BJ (cell line): ENCODE data around the gene ACVR1B. TPM values are rescaled to one million over a fixed set of nuclear protein-coding genes. Genes with fewer than 3 reads are reported as not detected.
A peak's percentile ranks its signal among the peaks of the same experiment; 100 is the strongest.

ENCODE experiments used
- CTCF ChIA-PET: fragments of 350-600 bp; formaldehyde crosslinking; extraction: SDS; loops from one replicate; lab custom pipeline; 2021; ENCODE audit warnings: antibody characterized with exemption, inconsistent platforms; lab: Yijun Ruan, JAX
- POLR2A ChIA-PET: fragments of 300-600 bp; sonication (Branson Sonifier 250); formaldehyde crosslinking; extraction: SDS; loops from one replicate; lab custom pipeline; 2021; ENCODE audit warnings: antibody characterized with exemption; lab: Charles Lee
- DNase-seq: peaks from one replicate; pipeline ENCODE4 v3.0.0-alpha.2; 2011; ENCODE audit warnings: low read depth
- H3K27me3 ChIP-seq: 2 replicates; pipeline ENCODE4 v1.6.0; 2011; ENCODE audit warnings: low read length; ENCODE audit not compliant: control insufficient read depth, insufficient read depth
- H3K36me3 ChIP-seq: 2 replicates; pipeline ENCODE4 v1.5.1; 2011; ENCODE audit warnings: low read length; ENCODE audit not compliant: control insufficient read depth, insufficient read depth
- H3K4me3 ChIP-seq: 2 replicates; pipeline ENCODE4 v1.5.1; 2011; ENCODE audit warnings: low read depth, mild to moderate bottlenecking, control low read depth, low read length
- CTCF ChIP-seq: IDR thresholded peaks from 2 replicates; pipeline ENCODE4 v1.5.1; 2011; ENCODE audit warnings: low read depth, mild to moderate bottlenecking, control low read depth, inconsistent platforms, low read length, moderate library complexity; ENCODE audit not compliant: insufficient read depth
- polyA plus RNA-seq: library from polyadenylated mRNA; depleted of rRNA; stranded (reverse); fragments of >200 nt; gene quantifications from 2 replicates; pipeline ENCODE4 v1.2.3, GENCODE V29; 2011

ACVR1B gene
- polyA plus RNA-seq, 1 experiment, result 12.9 TPM

- Histone ChIP-seq H3K36me3 (no peaks in the 10 kb centered on the region), H3K4me3 (no peak overlapping the region), H3K27me3 (peaks cover 6% of the 10 kb centered on the region; the same call in 1 of the 2 replicates)
- no peak for DNase-seq
- CTCF ChIA-PET, result interaction anchor here (1.0 to 17.0 kb wide), 14 partner anchors 11 to 141 kb away, joined by 3 to 674 read pairs (median 6); no protein-coding TSS in a partner anchor
- TF ChIP-seq CTCF, result no peak
- POLR2A ChIA-PET, result no interaction called here
Measured at GRCh38 chr12:52005218-52005902, 53.9 kb downstream of the ACVR1B start.

GRCh38 chr12:52005903-52006703, 54.6 kb downstream of the ACVR1B start:
- Histone ChIP-seq H3K4me3 (peak overlapping the region; percentile 55), H3K36me3 (no peaks in the 10 kb centered on the region), H3K27me3 (peaks cover 6% of the 10 kb centered on the region; the same call in 1 of the 2 replicates)
- no peak for TF ChIP-seq CTCF
- DNase-seq, result no peak
- ChIA-PET CTCF (interaction anchor here (1.0 to 17.0 kb wide), 6 partner anchors 11 to 975 kb away, joined by 3 to 674 read pairs (median 7); no protein-coding TSS in a partner anchor), POLR2A (interaction anchor here (0.5 to 0.7 kb wide), 2 partner anchors 19 to 76 kb away, joined by 3 to 5 read pairs; no protein-coding TSS in a partner anchor)

- TF ChIP-seq CTCF, result no peak
- no peak for DNase-seq
- POLR2A ChIA-PET, result interaction anchor here (0.5 to 0.7 kb wide), 3 partner anchors 18 to 75 kb away, joined by 3 to 5 read pairs (median 3); no protein-coding TSS in a partner anchor
- Histone ChIP-seq H3K36me3 (peaks cover 1% of the 10 kb centered on the region; the same call in 1 of the 2 replicates), H3K4me3 (peak within 1 kb of the TSS; percentile 55), H3K27me3 (peaks cover 6% of the 10 kb centered on the region; the same call in 1 of the 2 replicates)
- CTCF ChIA-PET, result interaction anchor here (1.0 to 17.0 kb wide), 6 partner anchors 12 to 974 kb away, joined by 3 to 674 read pairs (median 7); no protein-coding TSS in a partner anchor
Measured at GRCh38 chr12:52006726-52007157, 55.2 kb downstream of the ACVR1B start, which contains the start of gene TAMALIN. TSS of gene TAMALIN (plus strand) at chr12:52006946. CDS start at chr12:52007020, 74 bp downstream.

- DNase-seq, result no peak
- no peak for TF ChIP-seq CTCF
- CTCF ChIA-PET, result interaction anchor here (0.6 to 17.0 kb wide), 6 partner anchors 13 to 973 kb away, joined by 3 to 674 read pairs (median 7); no protein-coding TSS in a partner anchor
- Histone ChIP-seq H3K36me3 (peaks cover 1% of the 10 kb centered on the region; the same call in 1 of the 2 replicates), H3K4me3 (peak overlapping the region; percentile 55), H3K27me3 (peaks cover 6% of the 10 kb centered on the region; the same call in 1 of the 2 replicates)
- POLR2A ChIA-PET, result interaction anchor here (0.7 kb wide), 1 partner anchor 42 kb away, joined by 3 read pairs; no protein-coding TSS in a partner anchor
Measured at GRCh38 chr12:52007158-52007921, 55.8 kb downstream of the ACVR1B start.
